ENCODE data around the gene EEFSEC.

Gene EEFSEC

GRCh38 chr3:128456776-128457715 is 303.8 kb downstream of the EEFSEC start:
- no peak for DNase-seq

DNA sequence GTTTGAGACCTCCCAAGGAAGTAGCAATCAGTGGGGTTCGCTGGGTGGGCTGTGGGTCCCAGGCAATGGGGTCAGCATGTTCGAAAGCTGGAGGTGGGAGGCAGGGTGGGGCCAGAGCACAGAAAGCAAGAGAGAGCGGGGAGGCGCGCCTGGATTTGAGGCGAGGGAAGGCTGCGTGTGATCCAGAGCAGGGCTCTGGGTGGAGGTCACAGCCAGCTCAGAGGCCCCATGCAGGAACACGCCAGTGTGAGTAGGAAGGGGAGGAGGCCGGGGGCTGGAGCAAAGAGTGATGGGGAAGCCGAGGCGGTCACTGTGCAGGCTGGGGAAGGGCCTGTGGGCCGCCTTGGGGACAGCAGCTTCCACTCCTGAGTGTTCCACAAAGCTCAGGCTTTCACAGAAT is 304.7 kb downstream of the EEFSEC start:
- no peak for DNase-seq
